ENCODE results near the gene CLRN2.

DNA sequence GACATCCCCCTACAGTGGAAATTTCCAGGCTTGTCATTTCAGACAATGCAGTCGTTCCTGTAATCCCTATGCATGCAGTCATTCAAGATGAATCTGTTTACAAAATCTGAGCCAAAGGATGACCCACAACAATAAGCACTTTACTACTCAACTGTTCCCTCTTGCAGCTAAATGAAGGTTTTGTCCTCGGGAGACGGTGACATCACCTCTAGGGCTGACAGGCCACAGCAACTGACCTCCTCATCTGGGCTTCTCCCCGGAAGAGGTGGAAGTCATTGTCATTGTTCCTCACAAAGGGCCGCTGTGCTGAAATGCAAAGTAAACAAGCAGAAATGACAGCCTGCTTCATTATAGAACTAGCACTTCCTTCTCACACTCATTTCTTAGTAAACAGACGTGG lies 29.2 kb downstream of the CLRN2 start:
- TF ChIP-seq FOS (IDR thresholded peaks at IDR 0.05; ENCODE audit: low read depth, low read length) (no peak), RFX5 (IDR thresholded peaks at IDR 0.05; ENCODE audit: low read depth, low read length) (no peak), POLR2A (IDR thresholded peaks at IDR 0.05; ENCODE audit: low read depth, low read length) (no peak), CHD1 (IDR thresholded peaks at IDR 0.05; ENCODE audit: low read depth, low read length) (no peak), SMC3 (IDR thresholded peaks at IDR 0.05; ENCODE audit: low read depth, low read length) (no peak), RAD21 (IDR thresholded peaks at IDR 0.05; ENCODE audit: low read length) (no peak), BHLHE40 (IDR thresholded peaks at IDR 0.05; ENCODE audit: low read depth, low read length) (no peak), MAZ (IDR thresholded peaks at IDR 0.05; ENCODE audit: borderline replicate concordance, low read depth, low read length) (no peak), MXI1 (IDR thresholded peaks at IDR 0.05; ENCODE audit: borderline replicate concordance, low read depth, low read length) (no peak), NFE2L2 (IDR thresholded peaks at IDR 0.05; ENCODE audit: low read depth, low read length) (no peak), RCOR1 (IDR thresholded peaks at IDR 0.05; ENCODE audit: insufficient replicate concordance, low read length) (no peak), MAFK (IDR thresholded peaks at IDR 0.05; ENCODE audit: low read depth, low read length) (no peak)
- TF ChIP-seq, protein P1, sequence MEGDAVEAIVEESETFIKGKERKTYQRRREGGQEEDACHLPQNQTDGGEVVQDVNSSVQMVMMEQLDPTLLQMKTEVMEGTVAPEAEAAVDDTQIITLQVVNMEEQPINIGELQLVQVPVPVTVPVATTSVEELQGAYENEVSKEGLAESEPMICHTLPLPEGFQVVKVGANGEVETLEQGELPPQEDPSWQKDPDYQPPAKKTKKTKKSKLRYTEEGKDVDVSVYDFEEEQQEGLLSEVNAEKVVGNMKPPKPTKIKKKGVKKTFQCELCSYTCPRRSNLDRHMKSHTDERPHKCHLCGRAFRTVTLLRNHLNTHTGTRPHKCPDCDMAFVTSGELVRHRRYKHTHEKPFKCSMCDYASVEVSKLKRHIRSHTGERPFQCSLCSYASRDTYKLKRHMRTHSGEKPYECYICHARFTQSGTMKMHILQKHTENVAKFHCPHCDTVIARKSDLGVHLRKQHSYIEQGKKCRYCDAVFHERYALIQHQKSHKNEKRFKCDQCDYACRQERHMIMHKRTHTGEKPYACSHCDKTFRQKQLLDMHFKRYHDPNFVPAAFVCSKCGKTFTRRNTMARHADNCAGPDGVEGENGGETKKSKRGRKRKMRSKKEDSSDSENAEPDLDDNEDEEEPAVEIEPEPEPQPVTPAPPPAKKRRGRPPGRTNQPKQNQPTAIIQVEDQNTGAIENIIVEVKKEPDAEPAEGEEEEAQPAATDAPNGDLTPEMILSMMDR (conservative IDR thresholded peaks at IDR 0.05; ENCODE audit: low read depth, low read length): no peak
